Spleen (tissue), 7 donors: ENCODE measurements around the gene SULT1A2.

ENCODE experiments used
- POLR2AphosphoS5 ChIP-seq, 3 donors: sonication (generic); formaldehyde crosslinking; IDR thresholded peaks; one replicate each; pipeline ENCODE4 v1.5.1; 2017; ENCODE audit warnings: antibody characterized with exemption in 3 of 3
- TF ChIP-seq, protein P1 (sequence below), 11 experiments: fragments of 200-600 bp in 7 of 11; fragments of 450-650 bp in 4 of 11; sonication (generic) in 4 of 11; IDR thresholded peaks in 8 of 11; conservative IDR thresholded peaks in 3 of 11; 1 replicate in 7 of 11; 2 replicates in 4 of 11; pipeline versions ENCODE4 v1.4.0 to v1.8.0; 2016 to 2021; ENCODE audit warnings: antibody characterized with exemption in 11 of 11, inconsistent platforms in 4 of 11, mild to moderate bottlenecking in 1 of 11
- donor health status: DM: no; HTN: no; CAD: no; lungs with moderate emphysema.
- donor health status: DM: no; HTN: no; CAD: no.
- donor health status: DM: no; HTN: no; CAD: no.

DNA sequence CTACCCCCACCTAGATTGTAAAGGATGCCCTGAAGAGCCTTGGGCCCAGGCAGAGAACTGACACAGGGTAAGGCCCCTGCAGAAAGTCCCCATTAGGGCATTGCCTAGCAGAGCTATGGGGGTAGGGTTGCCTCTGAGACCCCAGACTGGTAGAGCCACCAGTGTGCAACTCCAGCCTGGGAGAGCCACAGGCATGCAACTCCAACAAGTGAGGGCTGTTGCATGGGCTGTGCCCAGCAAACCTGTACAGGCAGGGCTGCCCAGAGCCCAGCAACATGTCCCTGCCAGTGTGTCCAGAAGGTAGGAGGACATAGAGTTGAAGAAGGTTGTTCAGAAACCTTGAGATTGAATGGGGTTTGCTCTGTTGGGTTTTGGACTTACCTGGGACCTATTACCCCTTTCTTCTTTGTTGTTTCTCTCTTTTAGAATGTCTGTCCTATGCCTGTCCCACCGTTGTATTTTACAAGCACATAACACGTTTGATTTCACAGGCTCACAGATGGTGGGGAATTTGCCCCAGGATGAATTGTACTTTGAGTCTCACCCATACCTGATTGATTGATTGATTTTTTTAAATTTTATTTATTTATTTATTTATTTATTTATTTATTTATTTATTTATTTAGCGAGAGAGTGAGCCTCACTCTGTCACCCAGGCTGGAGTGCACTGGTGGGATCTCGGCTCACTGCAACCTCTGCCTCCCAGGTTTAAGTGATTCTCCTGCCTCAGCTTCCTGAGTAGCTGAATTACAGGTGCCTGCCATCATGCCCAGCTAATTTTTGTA is 26.7 kb downstream of the SULT1A2 start:
- TF ChIP-seq, protein P1, sequence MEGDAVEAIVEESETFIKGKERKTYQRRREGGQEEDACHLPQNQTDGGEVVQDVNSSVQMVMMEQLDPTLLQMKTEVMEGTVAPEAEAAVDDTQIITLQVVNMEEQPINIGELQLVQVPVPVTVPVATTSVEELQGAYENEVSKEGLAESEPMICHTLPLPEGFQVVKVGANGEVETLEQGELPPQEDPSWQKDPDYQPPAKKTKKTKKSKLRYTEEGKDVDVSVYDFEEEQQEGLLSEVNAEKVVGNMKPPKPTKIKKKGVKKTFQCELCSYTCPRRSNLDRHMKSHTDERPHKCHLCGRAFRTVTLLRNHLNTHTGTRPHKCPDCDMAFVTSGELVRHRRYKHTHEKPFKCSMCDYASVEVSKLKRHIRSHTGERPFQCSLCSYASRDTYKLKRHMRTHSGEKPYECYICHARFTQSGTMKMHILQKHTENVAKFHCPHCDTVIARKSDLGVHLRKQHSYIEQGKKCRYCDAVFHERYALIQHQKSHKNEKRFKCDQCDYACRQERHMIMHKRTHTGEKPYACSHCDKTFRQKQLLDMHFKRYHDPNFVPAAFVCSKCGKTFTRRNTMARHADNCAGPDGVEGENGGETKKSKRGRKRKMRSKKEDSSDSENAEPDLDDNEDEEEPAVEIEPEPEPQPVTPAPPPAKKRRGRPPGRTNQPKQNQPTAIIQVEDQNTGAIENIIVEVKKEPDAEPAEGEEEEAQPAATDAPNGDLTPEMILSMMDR (IDR thresholded peaks at IDR 0.05 in 8 of 11, conservative IDR thresholded peaks at IDR 0.05 in 3 of 11), result no peak
- TF ChIP-seq POLR2AphosphoS5 (IDR thresholded peaks at IDR 0.05), result no peak
